ENCODE data around the gene NSD2.
A peak's percentile ranks its signal among the peaks of the same experiment; 100 is the strongest.

Gene NSD2

GRCh38 chr4:1866189-1866661 lies 5.0 kb upstream of the NSD2 start:
- DNase-seq: no peak

GRCh38 chr4:1868293-1868692 lies 2.9 kb upstream of the NSD2 start:
- no peak for DNase-seq

GRCh38 chr4:1868912-1869311 lies 2.3 kb upstream of the NSD2 start:
- no peak for DNase-seq

- no peak for DNase-seq
Observed at GRCh38 chr4:1869530-1870327, 1.5 kb upstream of the NSD2 start.

GRCh38 chr4:1870328-1870577 lies 940 bp upstream of the NSD2 start:
- DNase-seq: peak; percentile 84

- DNase-seq: no peak
Observed at GRCh38 chr4:1871471-1872021, 353 bp downstream of the NSD2 start.

- no peak for DNase-seq
Observed at GRCh38 chr4:1872870-1873269, 1.7 kb downstream of the NSD2 start.

- no peak for DNase-seq
Observed at GRCh38 chr4:1873291-1873690, 2.1 kb downstream of the NSD2 start.

- DNase-seq: no peak
Observed at GRCh38 chr4:1873776-1874175, 2.6 kb downstream of the NSD2 start.

GRCh38 chr4:1874201-1874600 lies 3.0 kb downstream of the NSD2 start:
- DNase-seq: no peak

GRCh38 chr4:1879485-1879884 lies 8.3 kb downstream of the NSD2 start:
- DNase-seq: no peak

GRCh38 chr4:1880332-1880731 lies 9.1 kb downstream of the NSD2 start:
- DNase-seq: no peak

- DNase-seq: no peak
Observed at GRCh38 chr4:1882850-1883271, 11.7 kb downstream of the NSD2 start.

- no peak for DNase-seq
Observed at GRCh38 chr4:1883583-1883982, 12.4 kb downstream of the NSD2 start.

GRCh38 chr4:1885414-1885813 lies 14.2 kb downstream of the NSD2 start:
- DNase-seq: no peak

- DNase-seq: no peak
Observed at GRCh38 chr4:1887052-1887451, 15.9 kb downstream of the NSD2 start.

- no peak for DNase-seq
Observed at GRCh38 chr4:1890979-1891570, 19.9 kb downstream of the NSD2 start.

- DNase-seq: no peak
Observed at GRCh38 chr4:1895971-1896657, 24.9 kb downstream of the NSD2 start.

- no peak for DNase-seq
Observed at GRCh38 chr4:1896658-1896991, 25.4 kb downstream of the NSD2 start.

- DNase-seq: no peak
Observed at GRCh38 chr4:1898007-1898406, 26.8 kb downstream of the NSD2 start.

GRCh38 chr4:1898681-1899080 lies 27.5 kb downstream of the NSD2 start:
- DNase-seq: no peak

GRCh38 chr4:1899149-1900086 lies 28.2 kb downstream of the NSD2 start:
- DNase-seq: peak; percentile 72

- no peak for DNase-seq
Observed at GRCh38 chr4:1900087-1900433, 28.9 kb downstream of the NSD2 start.
